SU-DHL-6 (cell line): ENCODE measurements around the gene SGCA.

Experiments
- CTCF ChIP-seq: fragments of 200-600 bp; sonication (generic); IDR thresholded peaks from one replicate; pipeline ENCODE4 v1.5.1; 2017; ENCODE audit warnings: antibody characterized with exemption, mild to moderate bottlenecking, low read length, moderate library complexity; ENCODE audit not compliant: insufficient read depth, poor library complexity, severe bottlenecking
- EZH2phosphoT487 ChIP-seq: fragments of 200-600 bp; sonication (generic), shearing (Covaris generic); conservative IDR thresholded peaks from 2 replicates; pipeline ENCODE4 v1.6.1; 2018; ENCODE audit warnings: mild to moderate bottlenecking, antibody characterized with exemption, low read length, moderate library complexity, mixed read lengths

- TF ChIP-seq CTCF (no peak), EZH2phosphoT487 (no peak)
Measured at GRCh38 chr17:50168319-50168718, 2.5 kb downstream of the SGCA start.
